GM20000 (cell line): ENCODE data around the gene RING1.

Source experiments
- DNase-seq: peaks from one replicate; pipeline ENCODE4 v3.0.0; 2012; ENCODE audit warnings: low spot score
- TF ChIP-seq, protein P1 (sequence below): IDR thresholded peaks from 2 replicates; pipeline ENCODE4 v1.5.1; 2012; ENCODE audit warnings: mild to moderate bottlenecking, control low read depth; ENCODE audit errors: extremely low read depth, missing control alignments

Gene RING1

DNA sequence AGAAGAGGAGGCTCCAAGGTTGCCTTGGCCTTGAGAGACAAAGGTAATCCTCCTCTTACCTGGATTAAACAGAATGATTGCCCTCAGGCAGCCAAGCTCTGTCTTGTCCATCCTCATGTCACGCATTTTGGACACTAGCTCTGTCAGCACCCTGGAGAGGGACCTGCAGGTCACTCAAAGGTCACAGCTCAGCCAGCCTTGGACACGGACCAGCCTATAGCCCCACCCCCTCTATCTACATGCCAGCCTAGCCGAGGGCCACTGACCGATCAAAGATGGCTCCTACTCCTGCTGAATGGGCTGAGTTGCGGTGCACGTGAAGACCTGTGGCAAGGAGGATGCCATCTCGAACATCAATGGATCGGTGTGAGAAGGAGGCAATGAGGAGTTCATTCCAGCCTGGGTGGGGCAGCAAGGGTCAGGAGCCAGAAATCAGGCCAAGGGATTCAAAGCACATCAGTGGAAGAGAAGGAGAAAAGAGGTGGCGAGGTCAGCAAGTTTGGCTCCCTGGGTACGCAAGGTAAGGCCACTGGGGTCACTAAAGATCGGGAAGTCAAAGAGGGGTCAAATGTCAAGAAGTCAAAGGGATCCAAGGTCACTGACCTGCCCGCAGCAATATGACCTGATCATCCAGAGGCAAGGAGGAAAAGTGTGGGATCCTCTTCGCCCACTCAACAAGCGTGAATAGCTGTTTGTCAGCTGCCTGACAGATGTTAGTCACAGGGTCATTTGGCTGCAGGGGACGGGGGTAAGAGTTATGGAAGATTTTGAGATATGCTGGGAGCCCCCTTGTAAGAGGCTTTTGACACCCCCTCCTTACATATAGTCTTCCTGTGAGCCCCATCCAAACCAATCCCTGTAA, 12.8 kb upstream of the RING1 start:
- no peak for DNase-seq
- TF ChIP-seq, protein P1, sequence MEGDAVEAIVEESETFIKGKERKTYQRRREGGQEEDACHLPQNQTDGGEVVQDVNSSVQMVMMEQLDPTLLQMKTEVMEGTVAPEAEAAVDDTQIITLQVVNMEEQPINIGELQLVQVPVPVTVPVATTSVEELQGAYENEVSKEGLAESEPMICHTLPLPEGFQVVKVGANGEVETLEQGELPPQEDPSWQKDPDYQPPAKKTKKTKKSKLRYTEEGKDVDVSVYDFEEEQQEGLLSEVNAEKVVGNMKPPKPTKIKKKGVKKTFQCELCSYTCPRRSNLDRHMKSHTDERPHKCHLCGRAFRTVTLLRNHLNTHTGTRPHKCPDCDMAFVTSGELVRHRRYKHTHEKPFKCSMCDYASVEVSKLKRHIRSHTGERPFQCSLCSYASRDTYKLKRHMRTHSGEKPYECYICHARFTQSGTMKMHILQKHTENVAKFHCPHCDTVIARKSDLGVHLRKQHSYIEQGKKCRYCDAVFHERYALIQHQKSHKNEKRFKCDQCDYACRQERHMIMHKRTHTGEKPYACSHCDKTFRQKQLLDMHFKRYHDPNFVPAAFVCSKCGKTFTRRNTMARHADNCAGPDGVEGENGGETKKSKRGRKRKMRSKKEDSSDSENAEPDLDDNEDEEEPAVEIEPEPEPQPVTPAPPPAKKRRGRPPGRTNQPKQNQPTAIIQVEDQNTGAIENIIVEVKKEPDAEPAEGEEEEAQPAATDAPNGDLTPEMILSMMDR = no peak

DNA sequence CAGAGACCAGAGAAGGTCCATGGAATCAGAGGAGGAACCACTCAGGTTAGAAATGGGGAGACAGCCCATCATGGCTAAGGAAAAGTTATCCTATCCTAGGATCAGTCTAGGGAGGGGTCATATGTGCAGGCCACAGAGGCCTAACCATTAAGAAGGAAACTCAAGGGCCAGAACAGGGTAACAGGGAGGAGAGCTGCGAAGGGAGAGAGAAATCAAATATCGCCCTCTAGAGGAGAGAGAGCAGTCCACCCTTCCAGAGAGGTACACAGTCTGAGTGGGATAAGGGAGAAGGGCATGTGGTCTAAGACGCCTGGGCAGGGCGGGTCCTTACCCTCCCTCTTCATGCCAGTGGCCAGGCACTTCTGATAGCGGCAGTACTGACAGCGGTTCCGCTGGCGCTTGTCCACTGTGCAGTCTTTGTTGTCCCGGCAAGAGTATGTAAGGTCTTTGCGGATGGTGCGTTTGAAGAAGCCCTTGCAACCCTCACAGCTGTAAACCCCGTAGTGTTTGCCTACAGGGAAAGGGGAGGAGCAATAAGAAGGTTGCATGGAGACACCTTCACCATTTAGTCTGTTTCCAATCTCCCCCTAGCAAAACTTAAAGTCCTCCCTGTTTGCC, 10.8 kb upstream of the RING1 start:
- TF ChIP-seq, protein P1 = peak; percentile 65
- DNase-seq = peak; percentile 83

DNA sequence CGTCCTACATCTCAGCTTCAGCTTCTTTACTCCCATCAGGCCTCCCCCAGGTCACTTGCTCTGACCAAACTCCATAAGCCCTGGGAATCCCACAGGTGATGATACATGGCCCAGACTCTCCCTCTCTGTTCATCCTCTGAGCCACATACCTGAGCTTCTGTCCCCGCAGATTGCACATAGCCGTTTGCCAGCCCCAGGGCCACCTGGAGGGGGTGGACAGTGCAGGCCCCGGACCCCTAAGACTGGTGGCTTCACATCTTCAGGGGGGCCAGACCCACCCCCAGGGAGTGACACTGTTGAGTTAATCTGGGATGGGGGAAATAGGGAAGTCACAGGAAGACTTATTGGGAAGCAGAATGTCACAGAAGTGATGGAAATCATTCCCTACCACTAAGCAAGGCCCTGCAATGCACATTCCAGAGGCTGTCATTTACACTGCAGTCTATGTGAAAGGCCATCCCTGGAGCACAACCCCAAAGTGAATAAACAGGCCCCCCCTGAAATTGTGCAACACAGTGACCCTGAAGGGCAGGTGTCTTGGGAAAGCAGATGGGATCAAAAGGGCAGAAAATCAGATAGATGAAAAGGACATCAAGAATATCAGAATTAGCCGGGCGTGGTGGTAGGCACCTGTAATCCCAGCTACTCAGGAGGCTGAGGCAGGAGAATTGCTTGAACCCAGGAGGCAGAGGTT, 10.0 kb upstream of the RING1 start:
- TF ChIP-seq, protein P1 = no peak
- DNase-seq = no peak

DNA sequence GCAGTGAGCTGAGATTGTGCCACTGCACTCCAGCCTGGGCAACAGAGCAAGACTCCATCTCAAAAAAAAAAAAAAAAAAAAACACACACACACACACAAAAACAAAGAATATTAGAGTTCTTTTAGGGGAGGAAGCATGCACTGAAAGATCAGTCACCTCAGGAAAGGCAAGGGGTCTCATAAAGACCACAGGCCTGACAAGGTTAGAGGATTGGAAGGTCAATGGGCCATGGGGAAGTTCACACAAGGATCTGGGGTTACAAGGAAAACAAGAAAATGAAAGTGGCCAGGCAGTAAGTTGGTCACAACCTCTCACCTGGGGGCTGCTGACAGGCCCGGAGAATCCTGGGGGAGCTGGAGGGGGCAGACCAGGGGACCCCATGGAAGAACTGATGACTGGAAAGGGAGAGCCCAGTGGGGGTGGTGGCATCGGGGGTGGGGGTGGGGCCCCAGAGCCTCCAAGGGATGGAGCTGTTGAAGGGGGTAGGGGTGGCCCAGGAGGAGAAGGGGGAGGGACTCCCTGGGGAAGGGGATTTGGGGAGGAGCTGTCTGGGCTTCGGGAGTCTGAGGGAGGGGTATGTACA, 9.4 kb upstream of the RING1 start:
- TF ChIP-seq, protein P1 = no peak
- DNase-seq = no peak

DNA sequence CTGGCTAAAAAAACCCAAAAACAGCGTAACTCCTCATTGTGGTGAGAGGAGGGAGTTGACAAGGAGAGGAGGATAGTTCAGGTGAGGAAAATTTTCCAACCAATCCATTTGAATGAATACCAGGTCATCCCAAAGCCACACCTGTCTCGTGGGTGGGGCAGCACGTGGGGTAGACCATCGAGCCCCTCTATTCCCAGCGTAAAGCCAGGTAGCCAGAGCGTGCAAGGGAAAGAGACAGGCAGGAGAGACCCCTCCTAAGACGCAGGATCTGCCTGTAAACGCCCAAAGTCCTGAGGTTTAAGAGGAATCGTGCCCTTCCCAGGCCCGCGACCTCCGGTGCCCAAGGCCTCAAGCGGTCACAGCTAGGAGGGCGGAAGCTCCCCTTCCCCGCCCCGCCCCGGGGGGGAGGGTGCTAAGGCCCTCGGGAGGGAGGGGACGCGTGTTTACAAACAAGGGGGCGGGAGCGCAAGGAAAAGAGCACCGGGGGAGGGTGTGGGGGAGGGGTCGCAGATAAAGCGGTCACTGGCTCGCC, 8.5 kb upstream of the RING1 start:
- peak; percentile 89 for DNase-seq
- TF ChIP-seq, protein P1 = no peak

DNA sequence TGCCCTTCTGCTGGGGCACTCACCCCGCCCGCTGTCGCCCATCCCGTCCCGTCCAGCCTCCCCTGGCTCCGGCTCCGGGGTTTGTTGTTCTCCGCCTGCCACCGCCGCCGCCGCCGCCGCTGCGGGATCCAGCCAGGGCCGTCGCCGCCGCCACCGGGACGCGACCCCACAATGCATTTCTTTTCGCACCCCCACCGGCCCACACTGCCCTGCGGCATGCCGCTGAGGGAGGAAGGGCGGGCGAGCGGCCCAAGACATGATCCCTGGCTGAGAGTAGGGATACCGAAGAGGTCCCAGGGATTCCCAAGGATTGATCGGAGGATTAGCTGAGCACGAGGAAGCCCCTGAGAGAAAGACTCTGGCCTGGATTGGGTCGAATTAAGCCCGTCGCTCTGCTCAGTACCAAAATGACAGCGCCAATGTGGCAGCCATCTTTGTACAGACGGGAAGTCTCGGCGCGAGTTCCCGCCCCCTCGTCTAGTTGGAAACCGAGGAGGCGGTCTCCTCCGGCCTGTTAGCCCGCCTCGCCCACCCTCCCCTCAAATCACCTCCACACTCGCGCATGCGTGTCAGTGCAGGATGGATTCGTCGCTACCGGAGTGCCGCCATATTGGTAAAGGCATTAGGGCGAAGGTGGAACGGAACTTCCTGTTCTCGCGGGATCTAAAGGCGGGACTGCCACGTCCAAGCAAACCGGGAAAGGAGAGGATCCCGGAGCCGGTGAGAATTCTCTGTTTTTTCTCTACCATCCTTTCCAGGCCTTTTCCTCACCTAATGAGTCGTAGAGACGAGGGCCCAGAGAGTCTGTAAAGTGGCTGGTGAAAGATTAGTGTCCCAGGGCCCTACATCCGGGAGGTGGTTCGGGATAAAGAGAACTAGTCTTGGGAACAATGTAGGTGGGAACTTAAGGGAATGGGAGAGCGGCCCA, 7.8 kb upstream of the RING1 start, which contains the start of the genes RXRB and SLC39A7:
Gene RXRB (minus strand): TSS at position 447 of the 928 bp plus-strand sequence. CDS start 189 bp downstream, at position 258.
Gene SLC39A7 (plus strand): TSS at position 649 of the 928 bp plus-strand sequence. CDS start 379 bp downstream, outside the sequence.
- TF ChIP-seq, protein P1 = no peak
- DNase-seq = peak; percentile 99
